ENCODE measurements around the gene TMEM17. TPM values are rescaled to one million over a fixed set of nuclear protein-coding genes. Genes with fewer than 3 reads are reported as not detected.

The TMEM17 gene
- total and polyA plus RNA-seq, 2 of the 13 experiments (the other 11 are each of a cell fraction or from before 2014, with no cell fraction given): 0.22 to 0.50 TPM

GRCh38 chr2:62527478-62528210, 21.6 kb upstream of the TMEM17 start (continued):
- TF ChIP-seq ZNF781 (CRISPR knock-in tag; IDR thresholded peaks at IDR 0.05; ENCODE audit: borderline replicate concordance, not compliant biosample characterization): no peak
- no peak for TF ChIP-seq ZNF160 (CRISPR knock-in tag; IDR thresholded peaks at IDR 0.05)
- TF ChIP-seq TBX3 (IDR thresholded peaks at IDR 0.05; ENCODE audit: borderline replicate concordance): peak; percentile 37; the same call in 1 of the 2 replicates
- no peak for TF ChIP-seq JUND (CRISPR knock-in tag; IDR thresholded peaks at IDR 0.05)
- no peak for TF ChIP-seq RARA (CRISPR knock-in tag; IDR thresholded peaks at IDR 0.05)
- no peak for TF ChIP-seq ZNF329 (CRISPR knock-in tag; IDR thresholded peaks at IDR 0.05; ENCODE audit: low read depth)
- TF ChIP-seq MBNL3 (CRISPR knock-in tag; conservative IDR thresholded peaks at IDR 0.05): no peak
- TF ChIP-seq ZNF674 (CRISPR knock-in tag; IDR thresholded peaks at IDR 0.05; ENCODE audit: low read depth): no peak
- no peak; the same call in 1 of the 2 replicates for TF ChIP-seq RCOR2 (CRISPR knock-in tag; IDR thresholded peaks at IDR 0.05)
- no peak for TF ChIP-seq KAT2B (IDR thresholded peaks at IDR 0.05; ENCODE audit: borderline replicate concordance, low read depth, low read length)
- TF ChIP-seq ZNF12 (CRISPR knock-in tag; IDR thresholded peaks at IDR 0.05): no peak
- TF ChIP-seq RELA (CRISPR knock-in tag; IDR thresholded peaks at IDR 0.05): no peak
- TF ChIP-seq MIER3 (CRISPR knock-in tag; IDR thresholded peaks at IDR 0.05; ENCODE audit: borderline replicate concordance): 0 out of 2 replicates have a peak, but pooled peaks have one; percentile 28
- TF ChIP-seq ESRRA (CRISPR knock-in tag; IDR thresholded peaks at IDR 0.05; ENCODE audit: low read depth): no peak
- TF ChIP-seq TRIM24 (CRISPR knock-in tag; IDR thresholded peaks at IDR 0.05): no peak
- TF ChIP-seq ZNF230 (CRISPR knock-in tag; IDR thresholded peaks at IDR 0.05): no peak
- TF ChIP-seq MXD1 (CRISPR knock-in tag; IDR thresholded peaks at IDR 0.05): no peak
- no peak for TF ChIP-seq AKNA (CRISPR knock-in tag; IDR thresholded peaks at IDR 0.05; ENCODE audit: borderline replicate concordance)
- TF ChIP-seq FOSL1 (CRISPR knock-in tag; IDR thresholded peaks at IDR 0.05; ENCODE audit: borderline replicate concordance): no peak
- TF ChIP-seq TAF15 (IDR thresholded peaks at IDR 0.05; ENCODE audit: low read depth, low read length, poor library complexity, severe bottlenecking): no peak
- TF ChIP-seq NCOA2 (CRISPR knock-in tag; IDR thresholded peaks at IDR 0.05): peak; percentile 71
- TF ChIP-seq ZNF652 (CRISPR knock-in tag; IDR thresholded peaks at IDR 0.05; ENCODE audit: borderline replicate concordance, low read depth): no peak
- no peak for TF ChIP-seq ZNF770 (CRISPR knock-in tag; IDR thresholded peaks at IDR 0.05)
- TF ChIP-seq DR1 (CRISPR knock-in tag; IDR thresholded peaks at IDR 0.05): no peak
- TF ChIP-seq ZNF557 (CRISPR knock-in tag; IDR thresholded peaks at IDR 0.05): no peak
